AG09309 (cell line): ENCODE measurements around the gene LSM10.

Source experiments
- DNase-seq: peaks from one replicate; pipeline ENCODE4 v3.0.0-alpha.2; 2010; ENCODE audit warnings: low read depth
- H3K4me3 ChIP-seq: 2 replicates; pipeline ENCODE4 v1.5.1; 2011; ENCODE audit warnings: mild to moderate bottlenecking, low read depth, low read length, moderate library complexity; ENCODE audit not compliant: control insufficient read depth
- CTCF ChIP-seq: IDR thresholded peaks from 2 replicates; pipeline ENCODE4 v1.5.1; 2011; ENCODE audit warnings: mild to moderate bottlenecking, low read depth, low read length, inconsistent platforms; ENCODE audit not compliant: insufficient read depth, control insufficient read depth; ENCODE audit errors: missing control alignments

LSM10 gene

GRCh38 chr1:36359911-36360550 lies 37.7 kb downstream of the LSM10 start:
- no peak for DNase-seq
- no peak overlapping the region for H3K4me3 ChIP-seq

GRCh38 chr1:36359383-36359782 lies 38.3 kb downstream of the LSM10 start:
- no peak for DNase-seq
- no peak for TF ChIP-seq CTCF
- no peak overlapping the region for H3K4me3 ChIP-seq

More at GRCh38 chr1:36359911-36360550, 37.7 kb downstream of the LSM10 start:
- TF ChIP-seq CTCF, result no peak

GRCh38 chr1:36358514-36359084 lies 39.1 kb downstream of the LSM10 start:
- H3K4me3 ChIP-seq, result no peak overlapping the region
- no peak for TF ChIP-seq CTCF

GRCh38 chr1:36355811-36356210 lies 41.9 kb downstream of the LSM10 start:
- no peak for DNase-seq
- no peak for TF ChIP-seq CTCF
- H3K4me3 ChIP-seq, result no peak overlapping the region

More at GRCh38 chr1:36358514-36359084, 39.1 kb downstream of the LSM10 start:
- DNase-seq, result no peak

GRCh38 chr1:36354486-36354885 lies 43.2 kb downstream of the LSM10 start:
- H3K4me3 ChIP-seq, result no peak overlapping the region
- no peak for DNase-seq
- no peak for TF ChIP-seq CTCF

GRCh38 chr1:36352910-36353878 lies 44.5 kb downstream of the LSM10 start:
- no peak for TF ChIP-seq CTCF
- DNase-seq, result no peak
- no peak overlapping the region for H3K4me3 ChIP-seq
